HG03039 (cell line): Measurements from ENCODE around the gene CD300LB.
"Not testable (repeated sequence)": the region's sequence is repeated elsewhere in the genome, so short reads cannot be mapped to it uniquely, and the experiment has no call there.

Experiments used
- ATAC-seq: cut with Tn5 transposase; IDR thresholded peaks from one replicate; pipeline ENCODE4 v1.9.1; 2021; ENCODE audit warnings: mild to moderate bottlenecking, moderate library complexity; ENCODE audit not compliant: unreplicated experiment

The CD300LB gene

DNA sequence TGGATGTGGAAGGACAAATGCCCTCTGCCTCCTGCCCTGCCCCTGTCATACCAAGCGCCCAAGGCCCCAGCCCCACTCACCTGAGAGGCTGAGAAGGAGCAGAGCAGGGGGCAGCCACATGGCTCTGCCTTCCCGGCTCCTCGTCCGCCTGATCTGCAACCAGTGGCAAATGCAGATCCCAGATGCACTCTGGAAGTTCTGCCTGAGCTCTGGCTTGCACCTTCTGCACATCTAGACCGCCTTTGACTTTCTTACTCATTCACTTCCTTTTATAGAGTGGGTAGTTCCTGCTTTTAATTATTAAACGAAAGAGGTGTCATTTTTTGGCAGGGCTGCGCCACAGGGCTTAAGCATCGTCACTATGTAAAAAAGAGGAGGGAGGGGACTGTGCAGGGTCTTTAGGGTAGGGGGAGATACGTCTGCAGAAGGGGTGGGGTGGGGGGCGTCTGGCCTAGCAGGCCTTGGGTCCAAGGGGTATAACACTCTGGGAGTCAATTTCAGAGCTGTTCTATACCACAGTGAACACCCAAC, at the start of gene CD300LB:
CD300LB (minus strand) TSS at position 245 of the 531 bp plus-strand sequence; CDS start at position 120, 125 bp downstream.
- ATAC-seq, result no peak

DNA sequence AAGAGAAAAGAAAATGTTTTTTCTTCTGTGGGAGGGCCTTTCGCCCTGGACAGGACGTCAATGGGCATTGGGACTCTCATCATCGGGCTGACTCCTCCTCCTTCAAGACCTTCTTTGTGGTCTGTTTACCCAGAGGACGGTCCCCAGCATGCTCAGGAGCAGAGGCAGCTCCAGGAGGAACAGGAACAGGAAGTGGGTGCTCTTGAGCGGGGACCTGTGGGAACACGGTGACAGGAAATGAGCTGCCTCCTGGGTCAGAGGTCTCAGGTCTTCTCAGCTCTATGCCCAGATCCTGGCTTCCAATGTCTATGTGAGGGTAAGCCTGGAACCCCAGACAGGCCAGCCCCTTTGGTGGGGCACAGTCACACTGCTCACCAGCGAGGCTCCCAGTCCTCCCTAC, 48.6 kb upstream of the CD300LB start:
- ATAC-seq, result no peak

DNA sequence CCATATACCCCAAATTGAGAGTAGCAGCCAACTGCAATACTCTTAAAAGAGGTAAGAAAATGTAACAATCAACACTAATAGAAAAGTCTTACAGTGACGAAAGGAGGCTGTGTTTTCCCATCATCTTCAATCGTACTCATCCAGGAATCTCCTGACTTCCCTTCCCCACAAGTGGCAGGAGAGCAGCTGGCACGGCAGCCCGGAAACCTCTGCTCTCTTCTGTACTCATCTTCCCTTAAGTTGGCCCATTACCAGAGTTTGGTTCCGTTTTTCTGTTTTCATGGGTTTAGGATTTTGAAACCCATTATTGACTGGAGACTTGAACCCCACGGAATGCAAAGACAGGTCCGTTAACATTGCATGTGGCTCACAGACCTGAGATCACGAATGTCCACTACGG, 47.7 kb upstream of the CD300LB start:
- no peak for ATAC-seq

DNA sequence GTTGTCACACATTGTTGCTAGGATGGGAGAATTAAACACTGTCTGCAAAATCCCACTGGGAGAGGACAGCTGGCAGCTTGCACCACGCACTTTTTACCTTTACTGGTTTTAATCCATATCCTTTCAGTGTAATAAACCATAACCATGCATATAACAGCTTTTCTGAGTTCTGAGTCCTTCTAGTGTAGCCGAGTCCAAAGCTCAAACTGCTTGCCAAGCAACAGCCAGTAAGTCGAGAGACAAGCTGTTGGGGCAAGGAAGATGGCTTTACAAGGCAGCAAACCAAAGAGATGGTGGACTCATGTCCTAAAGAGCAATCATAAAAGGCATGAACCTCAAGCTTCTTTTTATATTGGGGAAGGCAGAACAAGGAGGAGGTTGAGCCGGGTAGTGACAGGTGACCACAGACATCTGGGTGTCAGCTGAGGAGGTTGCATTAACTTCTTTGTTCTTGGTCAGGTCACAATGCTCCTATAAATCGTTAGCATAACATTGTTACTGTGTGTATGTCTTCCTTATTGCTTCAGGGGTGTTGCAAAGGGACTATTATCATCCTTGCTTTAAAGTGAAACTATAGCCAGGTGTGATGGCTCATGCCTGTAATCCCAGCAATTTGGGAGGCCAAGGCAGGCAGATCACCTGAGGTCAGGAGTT, 43.3 kb upstream of the CD300LB start:
- ATAC-seq, result no peak

DNA sequence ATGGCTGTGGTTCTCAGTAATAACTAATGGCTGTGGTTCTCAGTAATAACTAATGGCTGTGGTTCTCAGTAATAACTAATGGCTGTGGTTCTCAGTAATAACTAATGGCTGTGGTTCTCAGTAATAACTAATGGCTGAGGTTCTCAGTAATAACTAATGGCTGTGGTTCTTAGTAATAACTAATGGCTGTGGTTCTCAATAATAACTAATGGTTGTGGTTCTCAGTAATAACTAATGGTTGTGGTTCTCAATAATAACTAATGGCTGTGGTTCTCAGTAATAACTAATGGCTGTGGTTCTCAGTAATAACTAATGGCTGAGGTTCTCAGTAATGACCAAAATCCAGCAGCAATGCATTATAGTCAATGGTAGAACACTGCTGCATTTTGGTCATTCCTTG, 42.4 kb upstream of the CD300LB start:
- ATAC-seq, result not testable (repeated sequence)

DNA sequence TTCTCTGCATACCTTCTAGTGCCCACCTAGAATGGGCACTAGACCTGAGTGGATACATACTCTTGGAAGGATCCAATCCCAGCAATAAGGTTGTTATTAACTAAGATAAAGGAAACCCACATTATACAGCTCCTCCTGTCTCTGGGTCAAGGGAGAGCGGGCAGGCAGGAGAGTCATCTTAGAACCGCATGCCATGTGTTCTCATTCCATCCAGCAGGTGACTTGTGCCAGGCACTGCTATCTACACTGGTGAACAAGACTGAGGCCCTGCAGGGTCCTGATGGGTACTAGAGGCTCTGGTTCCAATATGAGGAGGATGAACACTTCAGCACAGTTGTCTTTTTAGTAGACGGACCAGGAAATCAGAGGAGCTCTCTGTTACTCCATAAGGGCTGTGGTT, 41.9 kb upstream of the CD300LB start:
- ATAC-seq, result no peak

DNA sequence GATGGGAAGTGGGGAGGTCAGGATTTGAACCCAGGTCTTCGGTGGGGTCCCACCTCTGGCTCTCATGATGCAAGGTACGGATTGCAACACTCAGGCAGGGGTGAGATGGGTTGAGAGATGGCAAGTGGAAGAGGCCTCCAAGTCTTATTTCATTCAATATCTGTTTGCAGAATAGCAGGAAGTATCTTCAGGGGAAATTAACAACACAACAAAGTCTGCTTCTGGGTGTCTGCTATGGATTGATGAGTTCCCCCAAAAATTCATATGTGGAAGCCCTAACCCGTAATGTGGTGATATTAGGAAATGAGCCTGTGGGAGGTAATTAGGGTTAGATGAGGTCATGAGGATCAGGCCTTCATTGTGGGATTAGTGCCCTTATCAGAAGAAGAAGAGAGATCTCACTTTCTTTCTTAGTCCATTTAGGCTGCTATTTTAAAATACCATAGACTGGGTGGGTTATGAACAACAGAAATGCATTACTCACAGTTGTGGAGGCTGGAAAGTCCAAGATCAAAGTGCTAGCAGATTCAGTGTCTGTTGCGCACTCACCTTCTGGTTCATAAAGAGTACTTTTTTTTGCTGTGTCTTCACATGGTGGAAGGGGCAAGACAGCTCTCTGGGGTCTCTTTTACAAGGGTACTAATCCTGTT, 40.5 kb upstream of the CD300LB start:
- ATAC-seq, result no peak

DNA sequence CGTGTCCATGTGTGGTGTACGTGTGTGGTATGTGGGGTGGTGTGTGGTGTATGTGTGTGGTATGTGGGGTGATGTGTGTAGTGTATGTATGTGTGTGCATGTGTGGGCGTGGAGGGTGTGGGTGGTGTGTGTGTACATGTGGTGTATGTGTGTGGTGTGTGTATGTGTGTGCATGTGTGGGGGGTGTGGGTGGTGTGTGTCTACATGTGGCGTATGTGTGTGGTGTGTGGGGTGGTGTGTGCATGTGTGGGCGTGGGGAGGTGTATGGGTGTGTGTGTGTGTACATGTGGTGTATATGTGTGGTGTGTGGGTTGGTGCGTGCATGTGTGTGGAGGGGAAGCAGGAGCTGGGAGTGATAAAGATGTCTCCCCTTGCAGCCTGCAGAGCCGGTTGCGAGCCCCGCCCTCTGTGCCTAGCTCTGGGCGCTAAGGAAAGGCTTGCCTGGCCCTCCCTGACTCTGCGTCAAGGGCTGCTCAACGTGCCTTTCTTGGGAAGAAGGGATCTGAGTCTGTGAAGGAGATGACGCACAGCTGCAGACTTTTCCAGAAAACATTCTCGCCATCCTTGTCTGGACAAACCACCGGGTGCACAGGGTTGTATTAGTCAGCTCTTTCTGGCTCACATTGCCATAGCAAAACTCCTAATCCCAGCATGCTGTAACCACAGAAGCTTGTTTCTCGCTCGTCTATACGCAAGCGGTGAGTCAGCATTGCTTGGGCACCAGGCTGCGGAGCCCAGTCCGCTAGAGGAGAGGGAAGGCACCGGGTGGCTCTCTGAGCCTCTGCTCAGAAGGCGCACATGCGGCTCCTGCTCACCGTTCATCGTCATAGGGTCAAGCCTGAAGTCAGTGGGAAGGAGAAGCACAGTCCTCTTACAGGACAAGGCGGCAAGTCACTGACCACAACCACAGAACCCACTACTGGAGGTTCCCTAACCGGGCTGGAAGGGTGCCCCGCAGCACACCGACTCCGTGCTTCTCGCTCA, 38.0 kb upstream of the CD300LB start:
- no peak for ATAC-seq

DNA sequence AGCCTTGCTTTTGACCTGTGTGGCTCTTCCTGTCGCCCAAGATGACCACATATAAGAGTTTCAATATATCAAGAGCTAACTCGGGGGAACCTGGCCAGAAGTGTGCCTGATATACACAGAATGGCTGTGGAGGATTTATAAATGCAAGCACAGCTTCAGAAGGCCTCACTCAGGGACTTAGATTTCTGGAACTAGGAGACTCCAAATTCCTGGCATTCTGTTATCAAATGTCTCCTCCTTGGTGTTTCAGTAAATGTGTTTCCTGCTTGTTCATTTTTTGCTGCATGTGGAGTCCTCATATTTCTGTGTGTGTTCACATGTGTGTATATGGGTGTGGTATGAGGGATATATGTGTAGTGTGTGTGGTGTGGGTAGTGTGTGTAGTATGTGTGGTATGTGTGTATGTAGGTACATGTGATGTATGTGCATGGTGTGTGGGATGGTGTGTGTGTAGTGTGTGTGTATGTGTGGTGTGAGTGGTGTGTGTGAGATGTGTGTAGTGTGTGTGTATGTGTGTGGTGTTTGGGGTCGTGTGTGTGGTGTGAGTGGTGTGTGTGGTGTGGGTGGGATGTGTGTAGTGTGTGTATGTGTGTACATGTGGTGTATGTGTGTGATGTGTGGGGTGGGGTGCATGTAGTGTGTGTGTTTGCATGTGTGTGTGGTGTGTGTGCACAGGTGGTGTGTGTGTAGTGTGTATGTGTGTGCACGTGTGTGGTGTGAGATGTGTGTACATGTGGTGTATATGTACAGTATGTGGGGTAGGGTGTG, 37.0 kb upstream of the CD300LB start:
- ATAC-seq, result no peak

DNA sequence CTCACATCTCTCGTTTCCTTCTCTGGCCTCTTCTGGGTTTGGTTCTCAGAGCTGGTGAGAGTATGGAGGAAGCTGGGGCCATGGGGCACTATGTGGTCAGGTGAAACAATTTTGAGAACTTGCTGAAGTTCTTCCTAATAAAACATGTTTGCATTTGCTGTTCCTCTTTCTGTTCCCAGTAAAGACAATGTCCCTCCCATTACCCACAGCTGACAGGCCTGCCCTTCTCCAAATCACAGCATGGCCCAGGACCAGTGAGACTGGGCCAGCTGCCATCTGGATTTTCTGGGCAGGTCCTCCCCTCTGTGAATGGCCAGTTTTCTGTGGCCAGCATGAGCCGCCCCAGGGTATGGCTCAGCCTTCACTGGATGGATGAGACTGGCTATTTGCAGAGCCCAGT, 36.1 kb upstream of the CD300LB start, which contains the start of gene CD300H:
CD300H (minus strand) TSS at position 113 of the 400 bp plus-strand sequence.
- ATAC-seq, result no peak

DNA sequence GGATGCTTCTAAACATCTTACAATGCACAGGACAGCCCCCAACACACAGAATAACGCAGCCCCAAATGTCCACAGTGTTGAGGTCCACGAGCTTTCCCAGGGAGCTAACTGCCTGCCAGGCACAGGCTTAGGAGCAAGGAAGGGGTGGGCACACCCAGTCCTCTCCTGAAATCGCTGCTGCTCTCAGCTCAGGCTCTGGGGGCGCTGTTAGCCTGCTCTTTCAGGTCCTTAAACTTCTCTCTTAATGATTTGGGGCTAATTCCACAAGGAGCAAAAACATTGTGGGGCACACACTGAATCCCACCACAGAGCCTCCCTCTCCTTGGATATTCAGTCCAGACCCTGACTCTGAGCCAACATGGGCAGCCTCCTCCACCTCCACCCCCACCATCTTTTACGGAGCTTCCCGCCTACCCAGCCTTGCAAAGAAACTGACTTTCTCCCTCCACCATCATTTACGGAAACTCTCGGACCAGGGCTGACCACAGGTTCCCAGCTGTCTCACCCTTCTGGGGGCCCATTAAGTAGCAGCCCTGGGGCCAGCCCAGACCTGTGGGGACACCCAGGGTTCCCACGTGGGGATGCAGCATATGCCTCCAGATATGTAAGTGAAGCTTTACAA, 35.0 kb upstream of the CD300LB start:
- no peak for ATAC-seq

DNA sequence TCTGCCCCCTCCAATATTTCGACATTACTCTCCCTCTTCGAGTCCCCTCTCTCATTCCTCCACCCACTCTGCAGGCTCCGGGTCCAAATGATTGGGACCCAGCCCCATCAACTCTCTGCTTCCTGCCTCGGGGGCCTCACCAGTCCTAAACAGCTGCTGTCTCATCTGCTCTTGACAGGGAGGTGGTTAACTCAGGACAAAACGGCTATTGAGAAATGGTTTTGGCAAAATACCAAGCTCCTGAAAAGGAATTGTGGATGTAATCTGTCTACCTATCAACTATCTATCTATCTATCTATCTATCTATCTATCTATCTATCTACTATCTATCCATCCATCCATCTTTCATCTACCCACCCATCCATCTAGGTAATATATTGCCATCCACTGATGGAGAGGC, 33.9 kb upstream of the CD300LB start:
- no peak for ATAC-seq

DNA sequence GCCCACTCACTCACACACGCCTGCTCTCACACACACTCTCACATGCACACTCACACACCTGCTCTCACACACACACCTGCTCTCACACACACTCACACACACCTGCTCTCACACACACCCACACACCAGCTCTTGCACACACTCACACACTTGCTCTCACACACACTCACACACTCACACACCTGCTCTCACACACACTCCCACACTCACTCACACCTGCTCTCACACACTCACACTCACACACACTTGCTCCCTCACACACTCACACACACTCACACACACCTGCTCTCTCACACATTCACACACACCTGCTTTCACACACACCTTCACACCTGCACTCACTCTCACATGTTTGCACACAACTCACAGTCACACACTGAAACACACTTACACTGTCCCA, 32.1 kb upstream of the CD300LB start:
- ATAC-seq, result no peak

DNA sequence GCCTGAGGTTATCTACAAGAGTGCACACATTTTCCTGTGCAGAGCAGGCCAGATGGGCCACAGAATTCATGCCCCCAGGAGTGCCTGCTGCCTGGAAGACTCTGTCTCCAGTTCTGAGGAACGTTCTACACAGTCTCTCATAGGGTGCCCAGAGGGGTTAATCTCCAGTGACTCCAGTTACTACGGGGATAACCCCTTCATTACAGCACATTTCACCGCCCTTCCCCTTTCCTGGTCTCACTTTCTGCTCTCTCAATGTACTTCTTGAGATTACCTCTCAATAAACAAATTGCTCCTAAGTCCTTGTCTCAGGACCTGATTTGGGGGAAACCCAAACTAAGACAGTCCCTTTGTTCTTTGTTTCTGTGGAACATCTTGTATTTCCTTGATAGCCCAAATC, 30.3 kb upstream of the CD300LB start:
- ATAC-seq, result no peak

DNA sequence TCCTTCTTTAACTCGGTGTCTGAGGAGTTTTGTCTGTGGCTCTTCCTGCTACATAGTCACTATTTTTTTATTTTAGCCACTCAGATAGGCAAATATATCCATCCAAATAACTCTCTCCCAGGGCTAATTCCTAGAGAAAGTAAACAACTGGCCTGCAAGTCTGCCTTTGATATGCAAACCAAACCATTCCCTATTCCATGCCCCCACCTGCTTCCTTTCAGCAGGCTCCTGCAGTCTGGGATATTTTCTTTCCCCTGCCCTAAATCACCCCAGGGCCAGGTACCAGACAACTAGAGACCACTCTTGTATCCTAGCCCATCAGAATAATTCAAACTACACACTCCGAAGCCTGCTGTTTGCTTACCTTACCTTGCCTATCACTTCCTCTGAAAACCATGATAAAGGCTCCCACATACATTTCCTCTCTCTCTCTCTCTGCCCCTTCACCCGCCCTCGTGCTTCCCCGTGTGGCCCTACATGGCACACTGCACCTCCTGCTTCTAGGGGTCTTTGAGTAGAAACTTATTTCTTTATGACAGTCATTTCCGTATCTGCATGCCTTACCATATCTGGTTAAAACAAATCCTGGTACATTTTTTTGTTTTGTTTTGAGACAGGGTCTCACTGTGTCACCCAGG, 27.7 kb upstream of the CD300LB start:
- no peak for ATAC-seq

DNA sequence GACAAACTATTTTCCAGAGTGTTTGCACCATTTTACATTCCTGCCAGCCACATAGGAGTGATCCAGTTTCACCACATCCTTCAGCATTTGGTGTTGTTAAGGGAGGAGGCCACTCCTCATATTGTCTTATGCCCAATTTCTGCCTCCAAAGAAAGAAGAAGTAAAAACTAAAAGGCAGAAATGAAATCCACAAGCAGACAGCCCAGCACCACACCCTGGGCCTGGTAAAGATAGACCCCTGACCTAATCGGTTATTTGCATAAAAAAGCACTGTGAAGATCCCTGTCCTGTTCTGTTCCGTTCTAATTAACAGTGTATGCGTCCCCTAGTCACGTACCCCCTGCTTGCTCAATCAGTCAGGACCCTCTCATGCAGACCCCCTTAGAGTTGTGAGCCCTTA, 27.1 kb upstream of the CD300LB start:
- not testable (repeated sequence) for ATAC-seq

DNA sequence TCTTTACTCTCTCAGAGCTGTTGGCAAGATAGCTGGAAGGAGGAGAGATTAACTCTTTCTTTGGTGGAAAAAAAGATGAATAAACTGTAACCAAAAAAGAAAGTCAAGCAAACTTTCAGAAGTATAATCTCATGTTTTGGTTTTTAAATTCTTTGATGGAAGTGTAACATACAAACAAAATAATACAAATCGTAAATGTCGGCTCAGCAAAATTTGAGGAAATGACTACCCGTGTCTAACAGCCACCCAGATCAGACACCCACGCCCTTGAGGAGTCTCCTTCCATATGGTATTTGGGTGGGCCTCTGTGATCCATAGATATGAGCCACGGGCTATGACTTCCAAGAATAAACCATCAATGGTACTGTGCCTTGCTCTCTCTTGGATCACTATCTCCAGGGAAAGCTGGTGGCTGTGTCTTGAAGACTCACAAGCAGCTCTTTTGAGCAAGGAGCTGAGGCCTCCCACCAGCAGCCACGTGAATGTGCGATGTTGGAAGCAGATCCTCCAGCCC, 24.2 kb upstream of the CD300LB start:
- no peak for ATAC-seq

DNA sequence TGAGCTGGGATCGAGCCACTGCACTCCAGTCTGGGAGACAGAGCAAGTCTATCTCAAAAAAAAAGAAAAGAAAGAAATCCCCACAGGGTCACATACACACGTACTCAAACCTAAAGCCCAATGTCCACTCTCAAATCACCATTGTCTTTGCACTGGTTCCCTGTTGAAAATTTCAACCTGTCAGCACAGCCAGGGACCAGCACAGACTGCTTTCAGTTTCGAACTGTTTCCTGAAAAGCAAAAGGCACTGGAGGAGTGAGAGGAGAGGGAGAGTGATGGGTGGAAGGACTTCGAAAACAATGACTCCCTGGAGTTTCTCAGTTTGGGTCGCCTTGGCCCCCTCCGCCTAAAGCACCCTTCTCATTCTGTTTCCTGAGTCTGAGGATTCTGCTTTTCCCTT, 23.6 kb upstream of the CD300LB start:
- no peak for ATAC-seq

DNA sequence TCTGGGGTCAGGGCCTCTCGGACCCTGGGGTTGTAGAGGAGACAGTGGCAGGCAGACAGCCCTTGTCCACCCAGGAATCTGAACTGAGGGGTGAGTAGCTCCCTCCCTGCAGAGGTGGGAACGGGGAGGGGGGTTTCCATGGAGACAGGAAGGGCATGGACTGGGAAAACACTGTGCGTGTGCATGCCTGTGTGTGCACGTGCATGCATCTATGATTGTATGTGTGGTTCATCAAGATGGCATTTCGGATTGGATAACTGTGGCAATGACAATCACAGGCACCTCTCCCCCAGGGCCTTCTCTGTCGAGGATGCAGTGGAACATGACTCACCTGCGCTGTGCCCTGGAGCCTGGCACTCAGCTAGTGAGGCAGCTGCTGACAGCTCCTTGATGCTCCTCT, 20.8 kb upstream of the CD300LB start:
- ATAC-seq, result no peak
